ENCODE results near the gene KLKB1.
"Not testable (repeated sequence)": the region's sequence is repeated elsewhere in the genome, so short reads cannot be mapped to it uniquely, and the experiment has no call there.

Gene KLKB1

GRCh38 chr4:186265683-186266652 lies 38.7 kb downstream of the KLKB1 start, which contains the start of gene F11:
Gene F11, plus strand, starts transcription at chr4:186266189. Its CDS starts 948 bp downstream, at chr4:186267137.
- DNase-seq, result no peak

- DNase-seq, result no peak
These were observed 39.6 kb downstream of the KLKB1 start for GRCh38 chr4:186266729-186267456.

GRCh38 chr4:186271081-186271678 lies 43.9 kb downstream of the KLKB1 start:
- no peak for DNase-seq

GRCh38 chr4:186272699-186273391 lies 45.5 kb downstream of the KLKB1 start:
- no peak for DNase-seq

- not testable (repeated sequence) for DNase-seq
These were observed 46.1 kb downstream of the KLKB1 start for GRCh38 chr4:186273392-186273789.

DNA sequence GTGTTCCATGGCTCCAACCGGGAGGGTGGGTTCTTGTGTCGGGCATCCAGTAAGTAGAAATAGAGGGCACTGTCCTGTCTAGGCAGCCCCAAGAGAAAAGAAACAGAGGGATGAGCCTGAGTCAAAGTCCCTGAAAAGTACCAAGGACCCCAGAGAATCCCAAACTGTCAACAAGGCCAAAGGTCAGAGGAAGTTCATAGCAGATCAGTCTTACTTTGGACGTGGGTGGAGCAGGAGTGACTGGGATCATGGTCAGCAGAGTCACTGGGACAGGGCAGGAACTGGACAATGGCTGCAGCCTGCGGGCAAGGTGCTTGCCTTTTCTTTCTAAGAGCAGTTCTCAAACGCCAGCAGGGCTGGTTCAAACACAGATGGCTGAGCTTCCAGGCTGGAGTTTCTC lies 56.0 kb downstream of the KLKB1 start:
- no peak for DNase-seq

GRCh38 chr4:186285147-186285546 lies 57.8 kb downstream of the KLKB1 start:
- no peak for DNase-seq

GRCh38 chr4:186286581-186286980 lies 59.3 kb downstream of the KLKB1 start:
- DNase-seq, result no peak

- no peak for DNase-seq
These were observed 64.1 kb downstream of the KLKB1 start for GRCh38 chr4:186291256-186291890.

DNA sequence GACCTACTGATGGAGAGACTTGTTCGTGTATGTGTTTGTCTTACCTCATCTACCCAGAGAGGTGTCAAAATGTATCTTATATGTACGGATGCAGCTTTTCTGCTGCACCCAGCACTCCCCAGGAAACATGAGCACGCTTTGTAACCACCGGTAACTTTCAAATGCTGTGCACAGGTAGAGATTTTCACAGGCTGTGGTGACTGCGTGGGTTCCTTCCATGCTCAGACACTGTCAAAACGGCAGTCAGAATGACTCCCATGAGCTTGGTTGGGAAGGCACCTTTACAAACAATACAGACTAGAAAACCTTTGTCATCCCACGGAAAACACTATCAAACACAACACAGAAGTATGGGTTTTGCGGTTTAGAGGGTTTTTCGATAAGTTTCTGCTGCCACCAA lies 66.9 kb downstream of the KLKB1 start:
- DNase-seq, result no peak

DNA sequence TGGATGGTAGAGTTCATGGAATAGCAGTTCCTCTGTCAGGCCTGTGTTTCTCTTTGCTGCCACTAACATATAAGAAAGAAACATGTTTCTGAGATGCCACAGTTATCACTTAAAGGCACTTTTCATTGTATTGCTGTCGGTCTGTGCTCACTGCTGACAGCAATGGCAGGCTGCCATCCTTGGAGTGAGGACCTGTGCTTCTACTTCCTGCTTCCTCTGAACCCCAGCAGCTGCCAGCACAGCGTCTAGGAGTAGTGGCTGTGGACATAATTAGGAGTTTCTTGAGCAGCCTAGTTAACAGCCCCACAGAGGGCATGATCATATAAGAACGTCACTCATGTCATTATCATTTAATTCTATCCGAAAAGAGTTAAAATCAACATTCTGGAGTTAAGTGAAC lies 69.2 kb downstream of the KLKB1 start:
- DNase-seq, result no peak

- peak; percentile 3 for DNase-seq
These were observed 69.8 kb downstream of the KLKB1 start for GRCh38 chr4:186297013-186297645.

- no peak for DNase-seq
These were observed 70.8 kb downstream of the KLKB1 start for GRCh38 chr4:186298031-186298647.

- no peak for DNase-seq
These were observed 72.0 kb downstream of the KLKB1 start for GRCh38 chr4:186299291-186299690.

DNA sequence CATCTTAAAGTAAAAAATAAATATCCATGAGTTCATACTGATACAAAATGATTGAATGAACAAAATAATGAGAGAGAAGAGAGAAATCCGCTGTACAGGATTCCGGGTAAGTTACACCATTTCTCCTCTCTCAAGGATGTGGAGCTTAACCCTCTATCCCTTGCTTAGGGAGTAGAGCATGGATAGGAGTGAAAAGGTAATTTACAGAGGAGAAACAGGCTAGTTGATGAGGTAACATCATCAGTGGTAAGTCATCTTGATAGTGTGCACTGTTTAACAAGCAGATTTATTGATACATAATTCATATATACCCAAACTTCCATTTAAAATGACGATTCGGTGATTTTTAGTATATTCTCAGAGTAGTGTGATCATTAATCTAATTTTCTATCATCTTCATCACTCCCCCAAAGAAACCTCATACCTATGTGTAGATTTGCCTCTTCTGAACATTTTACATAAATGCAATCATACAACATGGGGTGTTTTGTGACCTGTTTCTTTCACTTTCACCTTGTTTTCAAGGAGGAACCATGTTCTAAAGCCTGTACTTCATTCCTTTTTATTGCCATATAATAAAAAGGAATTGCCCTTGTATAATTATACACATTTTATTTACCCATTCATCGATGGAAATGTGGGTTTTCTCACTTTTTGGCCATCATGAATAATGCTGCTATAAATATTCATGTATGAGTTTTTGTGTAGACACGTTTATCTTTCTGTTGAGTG lies 73.5 kb downstream of the KLKB1 start:
- no peak for DNase-seq

- DNase-seq, result no peak
These were observed 76.9 kb downstream of the KLKB1 start for GRCh38 chr4:186304216-186304615.

DNA sequence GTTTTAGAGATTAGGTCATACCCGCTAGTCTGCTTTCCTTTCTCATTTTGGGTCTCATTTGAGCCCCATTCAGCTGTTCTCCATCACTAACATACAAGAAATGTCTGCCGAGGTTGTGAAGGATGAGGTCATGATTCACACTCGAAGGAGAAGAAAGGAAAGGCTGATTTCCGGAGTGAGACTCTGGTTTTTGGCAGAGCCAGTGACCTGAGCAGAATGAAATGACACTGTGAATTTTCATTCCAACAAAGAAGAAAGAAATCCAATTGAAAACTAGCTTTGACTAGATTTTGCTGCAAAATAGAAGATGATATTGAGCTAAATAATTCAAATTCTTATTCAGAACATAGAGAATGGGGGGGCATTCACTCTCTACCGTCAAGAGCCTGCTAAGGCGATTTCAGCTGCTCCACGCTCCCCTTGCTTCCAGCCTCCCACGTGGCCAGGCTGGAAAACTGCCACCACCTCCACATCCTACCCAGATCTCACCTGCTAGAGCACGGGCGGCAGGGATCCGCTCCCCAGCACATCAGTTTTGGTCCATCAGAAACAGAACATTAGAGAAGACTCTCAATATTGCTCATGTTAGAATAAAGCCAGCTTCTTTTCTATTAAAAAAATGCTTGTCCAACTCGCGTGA lies 77.7 kb downstream of the KLKB1 start:
- DNase-seq, result peak; percentile 58

- DNase-seq, result no peak
These were observed 80.2 kb downstream of the KLKB1 start for GRCh38 chr4:186307497-186307896.

DNA sequence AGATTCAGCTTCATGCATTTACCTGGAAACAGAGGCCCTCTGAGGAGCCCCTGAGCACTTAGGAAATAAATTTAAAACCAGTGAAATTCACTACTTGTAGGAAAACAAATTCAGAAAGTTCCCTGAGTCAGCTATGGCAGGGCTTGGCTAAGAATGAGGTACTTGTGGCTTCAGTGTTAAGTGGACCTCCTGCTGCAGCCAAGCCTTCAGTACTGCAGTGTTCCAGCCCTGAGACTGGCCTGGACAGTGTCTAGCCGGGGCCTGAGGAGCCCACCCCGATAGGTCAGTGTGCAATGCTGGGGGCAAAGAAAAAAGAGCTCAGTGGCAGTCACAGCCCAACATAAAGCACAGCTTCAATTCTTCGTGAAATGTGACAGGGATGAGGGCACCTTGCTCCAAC lies 80.6 kb downstream of the KLKB1 start:
- no peak for DNase-seq

All from NCI-H1092 (cell line).